Gastroesophageal sphincter (tissue), 3 donors: ENCODE measurements around the gene S100A9.

ENCODE experiments used
- EP300 ChIP-seq: sonication (generic); formaldehyde crosslinking; IDR thresholded peaks from one replicate; pipeline ENCODE4 v1.6.1; 2017; ENCODE audit warnings: antibody characterized with exemption, mild to moderate bottlenecking
- POLR2A ChIP-seq, 2 donors: fragments of 450-650 bp; IDR thresholded peaks; one replicate each; pipeline ENCODE4 v1.6.1; 2017; ENCODE audit warnings: antibody characterized with exemption in 2 of 2, mild to moderate bottlenecking in 2 of 2, moderate library complexity in 1 of 2
- POLR2AphosphoS5 ChIP-seq: sonication (generic); formaldehyde crosslinking; IDR thresholded peaks from one replicate; pipeline ENCODE4 v1.6.1; 2017; ENCODE audit warnings: antibody characterized with exemption
- TF ChIP-seq, protein P1 (sequence below), 4 experiments: fragments of 200-600 bp in 2 of 4; fragments of 450-650 bp in 2 of 4; sonication (generic) in 1 of 4; IDR thresholded peaks; one replicate each; pipeline ENCODE4 v1.5.1; 2017 to 2019; ENCODE audit warnings: antibody characterized with exemption in 4 of 4, mild to moderate bottlenecking in 2 of 4, moderate library complexity in 2 of 4

- TF ChIP-seq, protein P1, sequence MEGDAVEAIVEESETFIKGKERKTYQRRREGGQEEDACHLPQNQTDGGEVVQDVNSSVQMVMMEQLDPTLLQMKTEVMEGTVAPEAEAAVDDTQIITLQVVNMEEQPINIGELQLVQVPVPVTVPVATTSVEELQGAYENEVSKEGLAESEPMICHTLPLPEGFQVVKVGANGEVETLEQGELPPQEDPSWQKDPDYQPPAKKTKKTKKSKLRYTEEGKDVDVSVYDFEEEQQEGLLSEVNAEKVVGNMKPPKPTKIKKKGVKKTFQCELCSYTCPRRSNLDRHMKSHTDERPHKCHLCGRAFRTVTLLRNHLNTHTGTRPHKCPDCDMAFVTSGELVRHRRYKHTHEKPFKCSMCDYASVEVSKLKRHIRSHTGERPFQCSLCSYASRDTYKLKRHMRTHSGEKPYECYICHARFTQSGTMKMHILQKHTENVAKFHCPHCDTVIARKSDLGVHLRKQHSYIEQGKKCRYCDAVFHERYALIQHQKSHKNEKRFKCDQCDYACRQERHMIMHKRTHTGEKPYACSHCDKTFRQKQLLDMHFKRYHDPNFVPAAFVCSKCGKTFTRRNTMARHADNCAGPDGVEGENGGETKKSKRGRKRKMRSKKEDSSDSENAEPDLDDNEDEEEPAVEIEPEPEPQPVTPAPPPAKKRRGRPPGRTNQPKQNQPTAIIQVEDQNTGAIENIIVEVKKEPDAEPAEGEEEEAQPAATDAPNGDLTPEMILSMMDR (IDR thresholded peaks at IDR 0.05) = no peak
- TF ChIP-seq EP300 (no peak), POLR2A (IDR thresholded peaks at IDR 0.05) (no peak), POLR2AphosphoS5 (no peak)
These were observed 390 bp upstream of the S100A9 start for GRCh38 chr1:153357076-153357852.
